ENCODE measurements around the gene LCN15.

DNA sequence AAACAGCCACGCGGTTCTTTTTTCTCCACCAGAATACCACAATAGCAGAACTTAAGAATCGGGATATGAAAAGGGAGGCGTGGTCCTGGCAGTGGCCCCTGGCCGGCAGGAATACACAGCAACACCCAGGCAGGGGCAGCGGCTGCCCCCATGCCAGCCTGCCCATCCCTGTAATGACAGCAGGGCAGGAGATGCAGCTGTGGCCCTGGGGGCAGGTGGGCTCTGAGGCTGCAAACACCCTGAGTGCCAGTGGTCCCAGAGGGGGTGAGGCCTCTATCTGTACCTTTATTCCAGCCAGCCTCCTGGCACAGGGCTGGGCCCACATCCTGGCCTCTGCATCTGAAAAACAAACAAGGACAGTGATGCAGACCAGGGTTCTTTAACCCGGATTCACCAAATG lies 39.5 kb downstream of the LCN15 start:
- TF ChIP-seq, protein P1, sequence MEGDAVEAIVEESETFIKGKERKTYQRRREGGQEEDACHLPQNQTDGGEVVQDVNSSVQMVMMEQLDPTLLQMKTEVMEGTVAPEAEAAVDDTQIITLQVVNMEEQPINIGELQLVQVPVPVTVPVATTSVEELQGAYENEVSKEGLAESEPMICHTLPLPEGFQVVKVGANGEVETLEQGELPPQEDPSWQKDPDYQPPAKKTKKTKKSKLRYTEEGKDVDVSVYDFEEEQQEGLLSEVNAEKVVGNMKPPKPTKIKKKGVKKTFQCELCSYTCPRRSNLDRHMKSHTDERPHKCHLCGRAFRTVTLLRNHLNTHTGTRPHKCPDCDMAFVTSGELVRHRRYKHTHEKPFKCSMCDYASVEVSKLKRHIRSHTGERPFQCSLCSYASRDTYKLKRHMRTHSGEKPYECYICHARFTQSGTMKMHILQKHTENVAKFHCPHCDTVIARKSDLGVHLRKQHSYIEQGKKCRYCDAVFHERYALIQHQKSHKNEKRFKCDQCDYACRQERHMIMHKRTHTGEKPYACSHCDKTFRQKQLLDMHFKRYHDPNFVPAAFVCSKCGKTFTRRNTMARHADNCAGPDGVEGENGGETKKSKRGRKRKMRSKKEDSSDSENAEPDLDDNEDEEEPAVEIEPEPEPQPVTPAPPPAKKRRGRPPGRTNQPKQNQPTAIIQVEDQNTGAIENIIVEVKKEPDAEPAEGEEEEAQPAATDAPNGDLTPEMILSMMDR (IDR thresholded peaks at IDR 0.05): no peak
- TF ChIP-seq EP300 (IDR thresholded peaks at IDR 0.05) (no peak), POLR2A (IDR thresholded peaks at IDR 0.05) (no peak)

Measured in stomach (tissue), 4 donors.